ENCODE results near the gene TUBA4A.

DNA sequence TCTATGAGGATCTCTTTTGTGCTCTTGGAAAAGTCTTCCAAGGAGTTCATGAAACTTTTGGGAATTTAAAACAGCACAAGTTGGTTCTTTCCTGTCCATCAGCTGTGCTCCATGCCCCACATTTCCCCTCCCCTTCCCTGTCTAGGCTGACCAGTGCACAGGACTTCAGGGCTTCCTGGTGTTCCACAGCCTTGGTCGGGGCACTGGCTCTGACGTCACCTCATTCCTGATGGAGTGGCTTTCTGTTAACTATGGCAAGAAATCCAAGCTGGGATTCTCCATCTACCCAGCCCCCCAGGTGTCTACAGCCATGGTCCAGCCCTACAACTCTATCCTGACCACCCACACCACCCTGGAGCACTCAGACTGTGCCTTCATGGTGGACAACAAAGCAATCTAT lies 17.3 kb upstream of the TUBA4A start:
- TF ChIP-seq, protein P1, sequence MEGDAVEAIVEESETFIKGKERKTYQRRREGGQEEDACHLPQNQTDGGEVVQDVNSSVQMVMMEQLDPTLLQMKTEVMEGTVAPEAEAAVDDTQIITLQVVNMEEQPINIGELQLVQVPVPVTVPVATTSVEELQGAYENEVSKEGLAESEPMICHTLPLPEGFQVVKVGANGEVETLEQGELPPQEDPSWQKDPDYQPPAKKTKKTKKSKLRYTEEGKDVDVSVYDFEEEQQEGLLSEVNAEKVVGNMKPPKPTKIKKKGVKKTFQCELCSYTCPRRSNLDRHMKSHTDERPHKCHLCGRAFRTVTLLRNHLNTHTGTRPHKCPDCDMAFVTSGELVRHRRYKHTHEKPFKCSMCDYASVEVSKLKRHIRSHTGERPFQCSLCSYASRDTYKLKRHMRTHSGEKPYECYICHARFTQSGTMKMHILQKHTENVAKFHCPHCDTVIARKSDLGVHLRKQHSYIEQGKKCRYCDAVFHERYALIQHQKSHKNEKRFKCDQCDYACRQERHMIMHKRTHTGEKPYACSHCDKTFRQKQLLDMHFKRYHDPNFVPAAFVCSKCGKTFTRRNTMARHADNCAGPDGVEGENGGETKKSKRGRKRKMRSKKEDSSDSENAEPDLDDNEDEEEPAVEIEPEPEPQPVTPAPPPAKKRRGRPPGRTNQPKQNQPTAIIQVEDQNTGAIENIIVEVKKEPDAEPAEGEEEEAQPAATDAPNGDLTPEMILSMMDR (optimal IDR thresholded peaks at IDR 0.05 in 1 of 3, IDR thresholded peaks at IDR 0.05 in 1 of 3, conservative IDR thresholded peaks at IDR 0.05 in 1 of 3; ENCODE audit: extremely low read depth in 1 of 3, insufficient read depth in 2 of 3, low read length in 3 of 3) = no peak
- TF ChIP-seq EZH2 (IDR thresholded peaks at IDR 0.05; ENCODE audit: low read length) = no peak

All from keratinocyte (primary cell).